ENCODE data around the gene RAPGEF5.

Gene RAPGEF5

GRCh38 chr7:22373388-22373787, 16.4 kb upstream of the RAPGEF5 start:
- peaks cover 10% of the 10 kb centered on the region for H3K27me3 Mint-ChIP-seq
- H3K36me3 Mint-ChIP-seq (ENCODE audit: insufficient read depth) = no peaks in the 10 kb centered on the region
- H3K27ac Mint-ChIP-seq (ENCODE audit: low read depth) = no peak overlapping the region
- no peaks in the 10 kb centered on the region for H3K4me1 Mint-ChIP-seq
- H3K9me3 Mint-ChIP-seq = no peaks in the 10 kb centered on the region
- ATAC-seq (replicated peaks; ENCODE audit: extremely low read depth, poor library complexity, severe bottlenecking) = no peak
- H3K4me3 Mint-ChIP-seq = no peak overlapping the region
- DNase-seq (ENCODE audit: low spot score in 2 of 2) = no peak

GRCh38 chr7:22372863-22373262, 15.9 kb upstream of the RAPGEF5 start:
- Mint-ChIP-seq H3K27ac (ENCODE audit: low read depth) (no peak overlapping the region), H3K27me3 (peaks cover 10% of the 10 kb centered on the region), H3K4me1 (no peaks in the 10 kb centered on the region), H3K36me3 (ENCODE audit: insufficient read depth) (no peaks in the 10 kb centered on the region), H3K9me3 (no peaks in the 10 kb centered on the region), H3K4me3 (no peak overlapping the region)
- no peak for DNase-seq (ENCODE audit: low spot score in 2 of 2)
- no peak for ATAC-seq (replicated peaks; ENCODE audit: extremely low read depth, poor library complexity, severe bottlenecking)

GRCh38 chr7:22371878-22372277, 14.9 kb upstream of the RAPGEF5 start:
- Mint-ChIP-seq H3K4me1 (no peaks in the 10 kb centered on the region), H3K36me3 (ENCODE audit: insufficient read depth) (no peaks in the 10 kb centered on the region), H3K4me3 (no peak overlapping the region), H3K9me3 (no peaks in the 10 kb centered on the region), H3K27me3 (peaks cover 10% of the 10 kb centered on the region), H3K27ac (ENCODE audit: low read depth) (no peak overlapping the region)
- DNase-seq (ENCODE audit: low spot score in 2 of 2) (no peak), ATAC-seq (replicated peaks; ENCODE audit: extremely low read depth, poor library complexity, severe bottlenecking) (no peak)

- no peaks in the 10 kb centered on the region for H3K36me3 Mint-ChIP-seq (ENCODE audit: insufficient read depth)
- no peaks in the 10 kb centered on the region for H3K4me1 Mint-ChIP-seq
- no peak overlapping the region for H3K4me3 Mint-ChIP-seq
- H3K27ac Mint-ChIP-seq (ENCODE audit: low read depth) = no peak overlapping the region
- ATAC-seq (replicated peaks; ENCODE audit: extremely low read depth, poor library complexity, severe bottlenecking) (no peak), DNase-seq (ENCODE audit: low spot score in 2 of 2) (no peak)
- no peaks in the 10 kb centered on the region for H3K9me3 Mint-ChIP-seq
- H3K27me3 Mint-ChIP-seq = peaks cover 37% of the 10 kb centered on the region
Observed at GRCh38 chr7:22364900-22365299, 7.9 kb upstream of the RAPGEF5 start.

GRCh38 chr7:22363756-22364422, 6.9 kb upstream of the RAPGEF5 start:
- H3K4me1 Mint-ChIP-seq = no peaks in the 10 kb centered on the region

GRCh38 chr7:22361795-22362194, 4.8 kb upstream of the RAPGEF5 start:
- DNase-seq (ENCODE audit: low spot score in 2 of 2) (no peak), ATAC-seq (replicated peaks; ENCODE audit: extremely low read depth, poor library complexity, severe bottlenecking) (no peak)
- peaks cover 52% of the 10 kb centered on the region for H3K27me3 Mint-ChIP-seq

More at GRCh38 chr7:22363756-22364422, 6.9 kb upstream of the RAPGEF5 start:
- Mint-ChIP-seq H3K9me3 (no peaks in the 10 kb centered on the region), H3K4me3 (no peak overlapping the region), H3K27ac (ENCODE audit: low read depth) (no peak overlapping the region), H3K27me3 (peaks cover 35% of the 10 kb centered on the region), H3K36me3 (ENCODE audit: insufficient read depth) (no peaks in the 10 kb centered on the region)
- DNase-seq (ENCODE audit: low spot score in 2 of 2) = no peak
- ATAC-seq (replicated peaks; ENCODE audit: extremely low read depth, poor library complexity, severe bottlenecking) = no peak

GRCh38 chr7:22361320-22361719, 4.4 kb upstream of the RAPGEF5 start:
- Mint-ChIP-seq H3K4me1 (no peaks in the 10 kb centered on the region), H3K4me3 (no peak overlapping the region), H3K27me3 (peaks cover 52% of the 10 kb centered on the region), H3K9me3 (no peaks in the 10 kb centered on the region), H3K36me3 (ENCODE audit: insufficient read depth) (no peaks in the 10 kb centered on the region), H3K27ac (ENCODE audit: low read depth) (no peak overlapping the region)
- DNase-seq (ENCODE audit: low spot score in 2 of 2) (no peak), ATAC-seq (replicated peaks; ENCODE audit: extremely low read depth, poor library complexity, severe bottlenecking) (no peak)

More at GRCh38 chr7:22361795-22362194, 4.8 kb upstream of the RAPGEF5 start:
- Mint-ChIP-seq H3K27ac (ENCODE audit: low read depth) (no peak overlapping the region), H3K9me3 (no peaks in the 10 kb centered on the region), H3K4me1 (no peaks in the 10 kb centered on the region), H3K36me3 (ENCODE audit: insufficient read depth) (no peaks in the 10 kb centered on the region), H3K4me3 (no peak overlapping the region)

- H3K27ac Mint-ChIP-seq (ENCODE audit: low read depth) = no peak overlapping the region
- peaks cover 66% of the 10 kb centered on the region for H3K27me3 Mint-ChIP-seq
- H3K4me3 Mint-ChIP-seq = no peak overlapping the region
- no peak for ATAC-seq (replicated peaks; ENCODE audit: extremely low read depth, poor library complexity, severe bottlenecking)
- peaks cover 1% of the 10 kb centered on the region for H3K36me3 Mint-ChIP-seq (ENCODE audit: insufficient read depth)
- DNase-seq (ENCODE audit: low spot score in 2 of 2) = no peak
- no peaks in the 10 kb centered on the region for H3K9me3 Mint-ChIP-seq
- no peaks in the 10 kb centered on the region for H3K4me1 Mint-ChIP-seq
Observed at GRCh38 chr7:22358820-22359697, 2.1 kb upstream of the RAPGEF5 start.

- Mint-ChIP-seq H3K4me3 (peak overlapping the region; percentile 46), H3K4me1 (no peaks in the 10 kb centered on the region), H3K27me3 (peaks cover 66% of the 10 kb centered on the region), H3K36me3 (ENCODE audit: insufficient read depth) (peaks cover 1% of the 10 kb centered on the region), H3K27ac (ENCODE audit: low read depth) (no peak overlapping the region), H3K9me3 (no peaks in the 10 kb centered on the region)
- DNase-seq (ENCODE audit: low spot score in 2 of 2) (no peak), ATAC-seq (replicated peaks; ENCODE audit: extremely low read depth, poor library complexity, severe bottlenecking) (no peak)
Observed at GRCh38 chr7:22357311-22358175, 589 bp upstream of the RAPGEF5 start.

GRCh38 chr7:22356010-22356691, 803 bp downstream of the RAPGEF5 start:
- DNase-seq (ENCODE audit: low spot score in 2 of 2) = no peak
- no peak overlapping the region for H3K27ac Mint-ChIP-seq (ENCODE audit: low read depth)
- H3K36me3 Mint-ChIP-seq (ENCODE audit: insufficient read depth) = peaks cover 1% of the 10 kb centered on the region
- ATAC-seq (replicated peaks; ENCODE audit: extremely low read depth, poor library complexity, severe bottlenecking) = no peak
- H3K4me3 Mint-ChIP-seq = no peak overlapping the region
- H3K9me3 Mint-ChIP-seq = no peaks in the 10 kb centered on the region
- peaks cover 52% of the 10 kb centered on the region for H3K27me3 Mint-ChIP-seq
- H3K4me1 Mint-ChIP-seq = no peaks in the 10 kb centered on the region

GRCh38 chr7:22355620-22356009, 1.3 kb downstream of the RAPGEF5 start:
- DNase-seq (ENCODE audit: low spot score in 2 of 2) = no peak
- no peaks in the 10 kb centered on the region for H3K4me1 Mint-ChIP-seq
- no peak for ATAC-seq (replicated peaks; ENCODE audit: extremely low read depth, poor library complexity, severe bottlenecking)
- peaks cover 52% of the 10 kb centered on the region for H3K27me3 Mint-ChIP-seq
- peaks cover 1% of the 10 kb centered on the region for H3K36me3 Mint-ChIP-seq (ENCODE audit: insufficient read depth)
- H3K27ac Mint-ChIP-seq (ENCODE audit: low read depth) = no peak overlapping the region
- no peaks in the 10 kb centered on the region for H3K9me3 Mint-ChIP-seq
- no peak overlapping the region for H3K4me3 Mint-ChIP-seq

GRCh38 chr7:22354462-22354861, 2.5 kb downstream of the RAPGEF5 start:
- Mint-ChIP-seq H3K27ac (ENCODE audit: low read depth) (no peak overlapping the region), H3K4me3 (no peak overlapping the region), H3K9me3 (no peaks in the 10 kb centered on the region), H3K27me3 (peaks cover 51% of the 10 kb centered on the region), H3K36me3 (ENCODE audit: insufficient read depth) (peaks cover 1% of the 10 kb centered on the region), H3K4me1 (no peaks in the 10 kb centered on the region)
- DNase-seq (ENCODE audit: low spot score in 2 of 2) (no peak), ATAC-seq (replicated peaks; ENCODE audit: extremely low read depth, poor library complexity, severe bottlenecking) (no peak)

Measured in central memory CD8-positive, alpha-beta T cell (primary cell).